Chondrocyte (in vitro differentiated cells): ENCODE results near the gene MUC5AC. TPM values are rescaled to one million over a fixed set of nuclear protein-coding genes. Genes with fewer than 3 reads are reported as not detected.

ENCODE experiments used
- DNase-seq: peaks from one replicate; pipeline ENCODE4 v3.0.0; 2021; ENCODE audit warnings: mixed read lengths, low spot score
- H3K27ac Mint-ChIP-seq: one replicate; pipeline ENCODE4 v1.8.0; 2021; ENCODE audit warnings: mild to moderate bottlenecking, moderate library complexity, mixed read lengths; ENCODE audit not compliant: unreplicated experiment
- H3K27me3 Mint-ChIP-seq: 2 replicates; pipeline ENCODE4 v1.8.0; 2021; ENCODE audit warnings: low read depth, mixed read lengths
- H3K36me3 Mint-ChIP-seq: 2 replicates; pipeline ENCODE4 v1.8.0; 2021; ENCODE audit warnings: low read depth, mixed read lengths
- H3K4me1 Mint-ChIP-seq: 2 replicates; pipeline ENCODE4 v1.8.0; 2021; ENCODE audit warnings: low read depth, mild to moderate bottlenecking, mixed read lengths
- H3K4me3 Mint-ChIP-seq: one replicate; pipeline ENCODE4 v1.8.0; 2021; ENCODE audit warnings: mild to moderate bottlenecking, moderate library complexity, mixed read lengths; ENCODE audit not compliant: unreplicated experiment
- H3K9me3 Mint-ChIP-seq: 2 replicates; pipeline ENCODE4 v1.8.0; 2021; ENCODE audit warnings: low read depth, mixed read lengths
- CTCF ChIP-seq: fragments of 200-600 bp; sonication (generic); IDR thresholded peaks from 2 replicates; pipeline ENCODE4 v1.5.0; 2021; ENCODE audit warnings: antibody characterized with exemption, mild to moderate bottlenecking, moderate library complexity
- total RNA-seq: library from RNA; stranded (reverse); gene quantifications from 3 replicates; pipeline ENCODE4 v1.2.1, GENCODE V29; 2021

Gene MUC5AC
- total RNA-seq, 1 donor from 2014 or later: not detected

- H3K4me1 Mint-ChIP-seq: no peaks in the 10 kb centered on the region
- no peak overlapping the region for H3K27ac Mint-ChIP-seq
- H3K4me3 Mint-ChIP-seq: no peak overlapping the region
- peak; percentile 77 for DNase-seq
- H3K27me3 Mint-ChIP-seq: peaks cover 10% of the 10 kb centered on the region
- H3K9me3 Mint-ChIP-seq: no peaks in the 10 kb centered on the region
- no peaks in the 10 kb centered on the region for H3K36me3 Mint-ChIP-seq
- no peak for TF ChIP-seq CTCF
Measured at GRCh38 chr11:1224111-1224490, 66.3 kb downstream of the MUC5AC start.

- no peaks in the 10 kb centered on the region for H3K36me3 Mint-ChIP-seq
- no peaks in the 10 kb centered on the region for H3K4me1 Mint-ChIP-seq
- TF ChIP-seq CTCF: no peak
- H3K4me3 Mint-ChIP-seq: no peak overlapping the region
- DNase-seq: peak; percentile 82
- no peaks in the 10 kb centered on the region for H3K9me3 Mint-ChIP-seq
- H3K27me3 Mint-ChIP-seq: peaks cover 10% of the 10 kb centered on the region
- H3K27ac Mint-ChIP-seq: no peak overlapping the region
Measured at GRCh38 chr11:1224491-1225385, 67.0 kb downstream of the MUC5AC start.

GRCh38 chr11:1225386-1226225 lies 67.9 kb downstream of the MUC5AC start:
- TF ChIP-seq CTCF: no peak
- peak; percentile 92 for DNase-seq

GRCh38 chr11:1226226-1226985 lies 68.7 kb downstream of the MUC5AC start:
- Mint-ChIP-seq H3K4me1 (no peaks in the 10 kb centered on the region), H3K27ac (no peak overlapping the region), H3K4me3 (no peak overlapping the region), H3K9me3 (no peaks in the 10 kb centered on the region), H3K27me3 (peaks cover 12% of the 10 kb centered on the region), H3K36me3 (no peaks in the 10 kb centered on the region)
- no peak for TF ChIP-seq CTCF
- peak; percentile 90 for DNase-seq

More at GRCh38 chr11:1225386-1226225, 67.9 kb downstream of the MUC5AC start:
- Mint-ChIP-seq H3K4me1 (no peaks in the 10 kb centered on the region), H3K9me3 (no peaks in the 10 kb centered on the region), H3K36me3 (no peaks in the 10 kb centered on the region), H3K27me3 (peaks cover 12% of the 10 kb centered on the region), H3K27ac (no peak overlapping the region), H3K4me3 (no peak overlapping the region)
